H1 (cell line): ENCODE data around the gene ARAP2. TPM values are rescaled to one million over a fixed set of nuclear protein-coding genes. Genes with fewer than 3 reads are reported as not detected.

Experiments
- CTCF ChIA-PET: fragments of 300-600 bp; sonication (Branson Sonifier 250); formaldehyde crosslinking; loops from one replicate; lab custom pipeline; 2021; ENCODE audit not compliant: partially characterized antibody; lab: Charles Lee
- POLR2A ChIA-PET: fragments of 300-600 bp; sonication (Branson Sonifier 250); formaldehyde crosslinking; loops from one replicate; lab custom pipeline; 2021; ENCODE audit warnings: inconsistent platforms; ENCODE audit not compliant: partially characterized antibody; lab: Charles Lee
- DNase-seq, 2 experiments: peaks; one replicate each; pipeline versions ENCODE4 v3.0.0 to v3.0.0-alpha.2; 2010 to 2022; ENCODE audit warnings: low spot score in 2 of 2, low read depth in 1 of 2, mixed read lengths in 1 of 2
- FAIRE-seq: peaks from 2 replicates; lab custom pipeline; 2011; peaks lifted over from hg19 to GRCh38; lab: Jason Lieb, UNC
- H2AFZ ChIP-seq: 2 replicates; pipeline ENCODE4 v1.8.1; 2012; ENCODE audit warnings: low read length, inconsistent platforms
- H2AK5ac ChIP-seq: 2 replicates; pipeline ENCODE4 v1.6.1; 2013; ENCODE audit warnings: low read depth, low read length
- H2BK120ac ChIP-seq: replicated peaks from 2 replicates; pipeline ENCODE3; 2013; ENCODE audit warnings: low read depth, low read length, inconsistent platforms
- H2BK12ac ChIP-seq: 2 replicates; pipeline ENCODE4 v1.6.1; 2013; ENCODE audit warnings: low read depth, low read length
- H2BK15ac ChIP-seq: 2 replicates; pipeline ENCODE4 v1.6.1; 2013; ENCODE audit warnings: low read length
- H2BK20ac ChIP-seq: 2 replicates; pipeline ENCODE4 v1.6.1; 2013; ENCODE audit warnings: low read length
- H2BK5ac ChIP-seq: 2 replicates; pipeline ENCODE4 v1.6.1; 2013; ENCODE audit warnings: low read depth, low read length
- H3K14ac ChIP-seq: 2 replicates; pipeline ENCODE4 v1.6.1; 2013; ENCODE audit warnings: inconsistent platforms; ENCODE audit not compliant: insufficient read length
- H3K18ac ChIP-seq: 2 replicates; pipeline ENCODE4 v1.6.1; 2013; ENCODE audit warnings: low read length; ENCODE audit errors: extremely low read depth
- H3K23ac ChIP-seq: 2 replicates; pipeline ENCODE4 v1.6.1; 2013; ENCODE audit warnings: inconsistent platforms; ENCODE audit not compliant: insufficient read length
- H3K23me2 ChIP-seq: 2 replicates; pipeline ENCODE4 v1.6.1; 2013; ENCODE audit warnings: low read depth, low read length
- H3K27ac ChIP-seq: 2 replicates; pipeline ENCODE4 v1.6.1; 2011; ENCODE audit warnings: low read depth, low read length, inconsistent platforms
- H3K27me3 ChIP-seq, 4 experiments: replicated peaks in 1 of 4; 1 replicate in 1 of 4; 2 replicates in 3 of 4; pipeline versions ENCODE4 v1.6.1 to v1.8.1; 2011 to 2013; ENCODE audit warnings: low read length in 3 of 4, mild to moderate bottlenecking in 3 of 4, inconsistent platforms in 2 of 4, mixed read lengths in 2 of 4, moderate library complexity in 1 of 4; ENCODE audit not compliant: control insufficient read depth in 3 of 4, insufficient read depth in 3 of 4; ENCODE audit errors: extremely low read depth in 1 of 4
- H3K36me3 ChIP-seq, 4 experiments: 2 replicates each; pipeline versions ENCODE4 v1.6.1 to v1.8.1; 2011 to 2013; ENCODE audit warnings: mild to moderate bottlenecking in 4 of 4, low read length in 3 of 4, moderate library complexity in 2 of 4, control low read depth in 1 of 4, inconsistent platforms in 1 of 4; ENCODE audit not compliant: insufficient read depth in 4 of 4, control insufficient read depth in 2 of 4
- H3K4ac ChIP-seq: replicated peaks from 2 replicates; pipeline ENCODE3; 2013; ENCODE audit warnings: low read length, low read depth, mixed read lengths, inconsistent platforms; ENCODE audit not compliant: insufficient read length
- H3K4me1 ChIP-seq, 4 experiments: replicated peaks in 1 of 4; 1 replicate in 1 of 4; 2 replicates in 3 of 4; pipeline versions ENCODE4 v1.6.1 to v1.8.1; 2011 to 2013; ENCODE audit warnings: low read length in 3 of 4, inconsistent platforms in 2 of 4, mixed read lengths in 1 of 4; ENCODE audit not compliant: insufficient read depth in 4 of 4, control insufficient read depth in 3 of 4
- H3K4me2 ChIP-seq, 2 experiments: 2 replicates each; pipeline versions ENCODE4 v1.6.1 to v1.8.1; 2011 to 2013; ENCODE audit warnings: low read depth in 2 of 2, low read length in 2 of 2, control low read depth in 1 of 2, inconsistent platforms in 1 of 2, mild to moderate bottlenecking in 1 of 2; ENCODE audit not compliant: insufficient read depth in 1 of 2
- H3K4me3 ChIP-seq, 4 experiments: fragments of 200-600, 300-600 bp in 1 of 4; sonication (generic), shearing (Covaris generic), sonication (Bioruptor Twin) in 1 of 4; 2 replicates each; pipeline versions ENCODE4 v1.5.1 to v1.8.1; 2011 to 2016; ENCODE audit warnings: low read length in 4 of 4, low read depth in 3 of 4, control low read depth in 2 of 4, inconsistent platforms in 2 of 4, mild to moderate bottlenecking in 2 of 4, mixed read lengths in 1 of 4, moderate library complexity in 1 of 4; ENCODE audit not compliant: insufficient read depth in 2 of 4; ENCODE audit errors: extremely low read depth in 1 of 4
- H3K56ac ChIP-seq: replicated peaks from 2 replicates; pipeline ENCODE3; 2013; ENCODE audit warnings: low read depth, mild to moderate bottlenecking, mixed read lengths, low read length, inconsistent platforms; ENCODE audit not compliant: insufficient read length
- H3K79me1 ChIP-seq: 2 replicates; pipeline ENCODE4 v1.6.1; 2013; ENCODE audit warnings: low read depth, low read length, control low read depth
- H3K79me2 ChIP-seq, 2 experiments: 2 replicates each; pipeline versions ENCODE4 v1.6.1 to v1.8.1; 2012 to 2013; ENCODE audit warnings: low read length in 2 of 2, mild to moderate bottlenecking in 2 of 2, inconsistent platforms in 1 of 2; ENCODE audit not compliant: insufficient read depth in 2 of 2, control insufficient read depth in 1 of 2
- H3K9ac ChIP-seq, 4 experiments: replicated peaks in 1 of 4; 1 replicate in 1 of 4; 2 replicates in 3 of 4; pipeline versions ENCODE4 v1.6.1 to v1.8.1; 2011 to 2013; ENCODE audit warnings: low read depth in 3 of 4, low read length in 3 of 4, control low read depth in 2 of 4, mild to moderate bottlenecking in 2 of 4, moderate library complexity in 2 of 4, inconsistent platforms in 1 of 4; ENCODE audit errors: extremely low read depth in 1 of 4
- H3K9me3 ChIP-seq, 2 experiments: 2 replicates each; pipeline versions ENCODE4 v1.6.1 to v1.8.1; 2012 to 2013; ENCODE audit warnings: mild to moderate bottlenecking in 2 of 2, moderate library complexity in 2 of 2, control low read depth in 1 of 2, inconsistent platforms in 1 of 2, low read depth in 1 of 2, low read length in 1 of 2, mixed read lengths in 1 of 2; ENCODE audit not compliant: insufficient read depth in 2 of 2
- H4K20me1 ChIP-seq, 2 experiments: replicated peaks in 1 of 2; 2 replicates each; pipeline versions ENCODE3 to v1.8.1; 2011 to 2013; ENCODE audit warnings: inconsistent platforms in 2 of 2, low read length in 2 of 2, mild to moderate bottlenecking in 1 of 2; ENCODE audit not compliant: insufficient read depth in 2 of 2, control insufficient read depth in 1 of 2
- H4K5ac ChIP-seq: 2 replicates; pipeline ENCODE4 v1.6.1; 2013; ENCODE audit warnings: low read length, low read depth, mixed read lengths, inconsistent platforms; ENCODE audit not compliant: insufficient read length
- H4K8ac ChIP-seq: 2 replicates; pipeline ENCODE4 v1.8.0; 2013; ENCODE audit warnings: mild to moderate bottlenecking, moderate library complexity, low read length, inconsistent platforms; ENCODE audit not compliant: insufficient read depth; ENCODE audit errors: extremely low read depth
- H4K91ac ChIP-seq: replicated peaks from 2 replicates; pipeline ENCODE3; 2013; ENCODE audit warnings: low read length, mixed read lengths, inconsistent platforms; ENCODE audit not compliant: insufficient read length
- FOSL1 ChIP-seq: IDR thresholded peaks from 2 replicates; pipeline ENCODE4 v1.6.1; 2011; ENCODE audit warnings: mild to moderate bottlenecking, low read depth, low read length, moderate library complexity; ENCODE audit not compliant: insufficient read depth
- SIN3A ChIP-seq, 2 experiments: IDR thresholded peaks in 1 of 2; conservative IDR thresholded peaks in 1 of 2; 2 replicates each; pipeline ENCODE4 v1.6.1; 2011 to 2012; ENCODE audit warnings: low read length in 2 of 2, improper control_type of control experiment in 1 of 2, low read depth in 1 of 2, mild to moderate bottlenecking in 1 of 2
- SIRT6 ChIP-seq: IDR thresholded peaks from one replicate; pipeline ENCODE4 v1.7.1; 2012; ENCODE audit warnings: low read length, inconsistent platforms
- SUZ12 ChIP-seq: fragments of 200-600 bp; sonication (generic); IDR thresholded peaks from 2 replicates; pipeline ENCODE4 v1.6.1; 2012; ENCODE audit warnings: mild to moderate bottlenecking, inconsistent platforms, low read length, moderate library complexity, mixed read lengths
- polyA plus RNA-seq, 7 experiments: library from polyadenylated mRNA; depleted of rRNA in 3 of 7; stranded (reverse) in 5 of 7; unstranded in 2 of 7; fragments of >200 nt in 5 of 7; fragments of 200-250 nt in 2 of 7; gene quantifications; 1 replicate in 5 of 7; 2 replicates in 1 of 7; 4 replicates in 1 of 7; pipeline versions ENCODE4 v1.2.1 to v1.2.3, GENCODE V29; 2011 to 2013; ENCODE audit warnings: missing spikeins in 2 of 7, mixed read lengths in 2 of 7
- total RNA-seq: library from RNA; stranded (reverse); fragmentation: NEBNext Ultra II Directional; extraction: Animal tissue kit (Norgen Biotek cat#: 25700); gene quantifications from 2 replicates; pipeline ENCODE4 v1.2.1, GENCODE V29; 2021

Gene ARAP2
- total and polyA plus RNA-seq, 2 of the 8 experiments (the other 6 are each of a cell fraction or from before 2014, with no cell fraction given), result 0.15 to 2.3 TPM

DNA sequence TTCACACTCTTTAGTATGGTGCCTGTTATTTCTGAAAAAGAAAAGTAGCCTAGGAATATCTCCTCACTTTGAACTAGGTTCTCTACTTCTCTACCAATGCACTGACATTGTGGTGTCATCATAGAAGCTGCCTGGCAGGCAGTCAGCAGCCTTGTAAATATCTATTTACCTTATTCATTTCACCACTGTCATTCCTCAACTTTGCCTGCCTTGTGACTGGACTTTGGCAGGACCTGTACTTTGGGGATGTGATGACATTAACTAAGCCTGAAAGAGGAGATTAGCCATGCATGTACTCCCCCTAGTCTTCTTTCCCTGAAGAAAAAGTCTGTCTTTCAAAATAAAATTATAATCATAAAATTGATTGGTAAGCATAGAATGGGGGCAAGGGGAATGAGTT is 207.2 kb downstream of the ARAP2 start:
- POLR2A ChIA-PET, result no interaction called here

More for the DNA sequence above, 207.2 kb downstream of the ARAP2 start:
- CTCF ChIA-PET, result no interaction called here
- Histone ChIP-seq H3K4me3 (no peak overlapping the region), H3K23ac (no peak overlapping the region), H4K20me1 (no peaks in the 10 kb centered on the region), H2AK5ac (no peak overlapping the region), H3K27ac (no peak overlapping the region), H3K4me1 (no peaks in the 10 kb centered on the region), H3K56ac (no peak overlapping the region), H2AFZ (no peak overlapping the region), H2BK15ac (no peak overlapping the region), H3K79me1 (no peaks in the 10 kb centered on the region), H2BK20ac (no peak overlapping the region), H3K14ac (no peak overlapping the region), H3K4me2 (no peak overlapping the region), H3K79me2 (no peaks in the 10 kb centered on the region), H3K9ac (no peak overlapping the region), H2BK12ac (no peak overlapping the region), H4K5ac (no peak overlapping the region), H3K4ac (no peak overlapping the region), H3K36me3 (no peaks in the 10 kb centered on the region), H3K18ac (no peak overlapping the region), H4K91ac (no peak overlapping the region), H3K9me3 (no peaks in the 10 kb centered on the region), H2BK120ac (no peak overlapping the region), H3K27me3 (no peaks in the 10 kb centered on the region), H3K23me2 (no peaks in the 10 kb centered on the region), H4K8ac (no peak overlapping the region), H2BK5ac (no peak overlapping the region)
- TF ChIP-seq SIRT6 (no peak), FOSL1 (no peak), SIN3A (conservative IDR thresholded peaks at IDR 0.05 in 1 of 2, IDR thresholded peaks at IDR 0.05 in 1 of 2; ENCODE audit: low read depth in 1 of 2, low read length in 2 of 2) (no peak), SUZ12 (no peak)
- FAIRE-seq, result no peak
- no peak for DNase-seq
